Naive thymus-derived CD4-positive, alpha-beta T cell (primary cell): Measurements from ENCODE around the gene RAB35. TPM values are rescaled to one million over a fixed set of nuclear protein-coding genes. Genes with fewer than 3 reads are reported as not detected.

Experiments used
- ATAC-seq: fragments of 150-1000 bp; cut with Tn5 transposase; 2 replicates; pipeline ENCODE4 v1.10.0; 2021; ENCODE audit warnings: mild to moderate bottlenecking, moderate library complexity
- CTCF ChIA-PET: fragments of 350-600 bp; sonication (Branson Sonifier 250); formaldehyde crosslinking; loops from one replicate; lab custom pipeline; 2021; ENCODE audit warnings: antibody characterized with exemption; lab: Charles Lee
- POLR2A ChIA-PET: fragments of 350-600 bp; sonication (Branson Sonifier 250); formaldehyde crosslinking; loops from one replicate; lab custom pipeline; 2021; ENCODE audit warnings: antibody characterized with exemption, inconsistent platforms; lab: Charles Lee
- DNase-seq, 9 donors: peaks; one replicate each; pipeline versions ENCODE4 v3.0.0 to v3.0.0-alpha.2; 2020 to 2022; ENCODE audit warnings: mixed read lengths in 1 of 9
- H3K27ac ChIP-seq: one replicate; pipeline ENCODE4 v1.7.0; 2013; ENCODE audit warnings: mild to moderate bottlenecking, low read depth, low read length, moderate library complexity
- H3K27me3 ChIP-seq, 2 donors: one replicate each; pipeline ENCODE4 v1.7.0; 2013; ENCODE audit warnings: low read length in 2 of 2, mild to moderate bottlenecking in 2 of 2, moderate library complexity in 2 of 2; ENCODE audit not compliant: control insufficient read depth in 2 of 2, insufficient read depth in 2 of 2
- H3K36me3 ChIP-seq, 3 experiments: 1 replicate in 2 of 3; 2 replicates in 1 of 3; pipeline ENCODE4 v1.7.0; 2013; ENCODE audit warnings: low read length in 3 of 3, mild to moderate bottlenecking in 3 of 3, moderate library complexity in 1 of 3; ENCODE audit not compliant: insufficient read depth in 3 of 3, control insufficient read depth in 2 of 3
- H3K4me1 ChIP-seq, 2 donors: one replicate each; pipeline ENCODE4 v1.7.0; 2013; ENCODE audit warnings: low read length in 2 of 2, mild to moderate bottlenecking in 2 of 2, moderate library complexity in 1 of 2; ENCODE audit not compliant: control insufficient read depth in 2 of 2, insufficient read depth in 2 of 2
- H3K4me3 ChIP-seq: 2 replicates; pipeline ENCODE4 v1.7.0; 2013; ENCODE audit warnings: mild to moderate bottlenecking, low read length
- H3K9me3 ChIP-seq, 3 experiments: 1 replicate in 2 of 3; 2 replicates in 1 of 3; pipeline ENCODE4 v1.7.0; 2013; ENCODE audit warnings: low read length in 3 of 3; ENCODE audit not compliant: control insufficient read depth in 2 of 3
- H3K27ac Mint-ChIP-seq, 9 donors: one replicate each; pipeline ENCODE4 v1.8.0; 2020 to 2022; ENCODE audit warnings: mixed read lengths in 9 of 9, mild to moderate bottlenecking in 8 of 9, moderate library complexity in 5 of 9, inconsistent platforms in 2 of 9
- H3K27me3 Mint-ChIP-seq, 5 donors: one replicate each; pipeline ENCODE4 v1.8.0; 2021 to 2022; ENCODE audit warnings: mixed read lengths in 5 of 5, mild to moderate bottlenecking in 1 of 5
- H3K36me3 Mint-ChIP-seq, 5 donors: one replicate each; pipeline ENCODE4 v1.8.0; 2020 to 2022; ENCODE audit warnings: mixed read lengths in 5 of 5, mild to moderate bottlenecking in 3 of 5, inconsistent platforms in 1 of 5
- H3K4me1 Mint-ChIP-seq, 7 donors: one replicate each; pipeline ENCODE4 v1.8.0; 2020 to 2022; ENCODE audit warnings: mixed read lengths in 7 of 7, mild to moderate bottlenecking in 3 of 7, inconsistent platforms in 1 of 7
- H3K4me3 Mint-ChIP-seq, 10 donors: one replicate each; pipeline ENCODE4 v1.8.0; 2020 to 2022; ENCODE audit warnings: mild to moderate bottlenecking in 10 of 10, mixed read lengths in 10 of 10, moderate library complexity in 6 of 10, inconsistent platforms in 2 of 10
- H3K9me3 Mint-ChIP-seq, 11 donors: one replicate each; pipeline ENCODE4 v1.8.0; 2020 to 2022; ENCODE audit warnings: mixed read lengths in 11 of 11, mild to moderate bottlenecking in 4 of 11, inconsistent platforms in 1 of 11, moderate library complexity in 1 of 11
- intact Hi-C, 2 donors: fragments of 100-400 bp; cut with micrococcal nuclease; formaldehyde crosslinking; loops; one replicate each; pipeline ENCODE4 v1.15.1; 2023
- polyA plus RNA-seq, 2 donors: library from polyadenylated mRNA; unstranded; fragments of 300-500 nt; fragmentation: Illumina TruSeq; gene quantifications; one replicate each; pipeline ENCODE4 v1.2.3, GENCODE V29; 2021
- total RNA-seq, 6 experiments: library from RNA in 5 of 6; stranded (reverse) in 5 of 6; gene quantifications; 1 replicate in 5 of 6; 2 replicates in 1 of 6; pipeline ENCODE4 v1.2.3 and lab custom pipeline; 2021 to 2026

Gene RAB35
- total and polyA plus RNA-seq, 7 experiments from 2014 or later, result 14.5 to 77.3 (median 53.1) TPM

DNA sequence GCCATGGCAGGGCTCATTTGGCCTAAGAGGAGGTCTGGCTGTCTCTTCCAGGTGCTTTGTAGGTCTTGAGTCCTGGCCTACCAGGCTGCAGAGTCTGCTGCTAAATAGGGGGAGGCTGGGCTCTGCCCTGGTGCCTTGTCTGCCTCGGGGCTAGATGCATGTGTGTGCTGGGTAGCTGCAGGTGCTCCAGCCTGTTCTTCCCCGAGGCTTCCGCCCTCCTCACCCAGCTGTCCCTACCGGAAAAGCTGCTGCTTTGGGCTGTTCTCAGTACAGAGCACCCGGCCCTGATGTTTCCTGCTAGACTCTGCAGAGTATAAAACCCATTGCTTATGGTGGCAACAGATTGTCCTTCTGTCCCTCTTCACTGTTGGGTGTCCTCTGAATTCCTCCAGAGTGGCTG, 37.7 kb downstream of the RAB35 start:
- H3K27ac Mint-ChIP-seq, result peak overlapping the region; percentile 60 to 86 (median 83)
- peaks cover 0 to 8% (median 4%) of the 10 kb centered on the region in 3 experiments for H3K36me3 ChIP-seq
- DNase-seq (peak in 4 of 9 donors; percentile 8 to 38 (median 24)), ATAC-seq (peak; percentile 61)
- H3K4me3 ChIP-seq, result no peak overlapping the region
- H3K27ac ChIP-seq, result peak overlapping the region; percentile 46
- CTCF ChIA-PET, result interaction anchor here (1.5 kb wide), 1 partner anchor 9 kb away, joined by 5 read pairs; no protein-coding TSS in a partner anchor
- peaks cover 0 to 20% of the 10 kb centered on the region in 2 donors for H3K4me1 ChIP-seq
- POLR2A ChIA-PET, result interaction anchor here (0.8 to 1.7 kb wide), 3 partner anchors 66 to 97 kb away, joined by 3 to 4 read pairs (median 4); partner anchors contain the start of gene BICDL1
- peaks cover 4 to 31% (median 9%) of the 10 kb centered on the region in 5 donors for H3K36me3 Mint-ChIP-seq
- intact Hi-C loops, result no loop called here
- peak overlapping the region in 5 of 10 donors; percentile 12 to 51 (median 38) for H3K4me3 Mint-ChIP-seq
- H3K4me1 Mint-ChIP-seq, result peaks cover 17 to 48% (median 29%) of the 10 kb centered on the region in 7 donors
- no peaks in the 10 kb centered on the region for H3K27me3 Mint-ChIP-seq
- H3K9me3 Mint-ChIP-seq, result no peaks in the 10 kb centered on the region
- no peaks in the 10 kb centered on the region for H3K9me3 ChIP-seq
- H3K27me3 ChIP-seq, result no peaks in the 10 kb centered on the region

- ATAC-seq, result no peak
- Histone ChIP-seq H3K4me1 (peaks cover 0 to 20% of the 10 kb centered on the region in 2 donors), H3K36me3 (peaks cover 0 to 21% (median 7%) of the 10 kb centered on the region in 3 experiments), H3K27me3 (no peaks in the 10 kb centered on the region), H3K9me3 (no peaks in the 10 kb centered on the region), H3K4me3 (no peak overlapping the region), H3K27ac (no peak overlapping the region)
- H3K27ac Mint-ChIP-seq, result peak overlapping the region in 6 of 9 donors; percentile 24 to 82 (median 52)
- H3K4me3 Mint-ChIP-seq, result no peak overlapping the region
- POLR2A ChIA-PET, result no interaction called here
- no peak for DNase-seq
- no peaks in the 10 kb centered on the region for H3K9me3 Mint-ChIP-seq
- CTCF ChIA-PET, result no interaction called here
- intact Hi-C loops, result no loop called here
- peaks cover 17 to 55% (median 36%) of the 10 kb centered on the region in 7 donors for H3K4me1 Mint-ChIP-seq
- peaks cover 4 to 36% (median 13%) of the 10 kb centered on the region in 5 donors for H3K36me3 Mint-ChIP-seq
- H3K27me3 Mint-ChIP-seq, result no peaks in the 10 kb centered on the region
These were observed 39.3 kb downstream of the RAB35 start for GRCh38 chr12:120077260-120077659.

- H3K9me3 ChIP-seq, result no peaks in the 10 kb centered on the region
- DNase-seq (no peak), ATAC-seq (no peak)
- no peak overlapping the region for H3K27ac ChIP-seq
- H3K4me3 Mint-ChIP-seq, result no peak overlapping the region
- no peaks in the 10 kb centered on the region for H3K27me3 Mint-ChIP-seq
- H3K9me3 Mint-ChIP-seq, result no peaks in the 10 kb centered on the region
- peaks cover 17 to 55% (median 36%) of the 10 kb centered on the region in 7 donors for H3K4me1 Mint-ChIP-seq
- CTCF ChIA-PET, result interaction anchor here (0.6 kb wide), 2 partner anchors 70 to 138 kb away, joined by 6 to 7 read pairs; no protein-coding TSS in a partner anchor
- peaks cover 0 to 21% (median 12%) of the 10 kb centered on the region in 3 experiments for H3K36me3 ChIP-seq
- no peaks in the 10 kb centered on the region for H3K27me3 ChIP-seq
- intact Hi-C loops, result no loop called here
- no peak overlapping the region for H3K4me3 ChIP-seq
- peak overlapping the region in 4 of 9 donors; percentile 36 to 82 (median 48) for H3K27ac Mint-ChIP-seq
- peaks cover 0 to 20% of the 10 kb centered on the region in 2 donors for H3K4me1 ChIP-seq
- POLR2A ChIA-PET, result no interaction called here
- peaks cover 4 to 38% (median 15%) of the 10 kb centered on the region in 5 donors for H3K36me3 Mint-ChIP-seq
These were observed 39.9 kb downstream of the RAB35 start for GRCh38 chr12:120076651-120077050.

DNA sequence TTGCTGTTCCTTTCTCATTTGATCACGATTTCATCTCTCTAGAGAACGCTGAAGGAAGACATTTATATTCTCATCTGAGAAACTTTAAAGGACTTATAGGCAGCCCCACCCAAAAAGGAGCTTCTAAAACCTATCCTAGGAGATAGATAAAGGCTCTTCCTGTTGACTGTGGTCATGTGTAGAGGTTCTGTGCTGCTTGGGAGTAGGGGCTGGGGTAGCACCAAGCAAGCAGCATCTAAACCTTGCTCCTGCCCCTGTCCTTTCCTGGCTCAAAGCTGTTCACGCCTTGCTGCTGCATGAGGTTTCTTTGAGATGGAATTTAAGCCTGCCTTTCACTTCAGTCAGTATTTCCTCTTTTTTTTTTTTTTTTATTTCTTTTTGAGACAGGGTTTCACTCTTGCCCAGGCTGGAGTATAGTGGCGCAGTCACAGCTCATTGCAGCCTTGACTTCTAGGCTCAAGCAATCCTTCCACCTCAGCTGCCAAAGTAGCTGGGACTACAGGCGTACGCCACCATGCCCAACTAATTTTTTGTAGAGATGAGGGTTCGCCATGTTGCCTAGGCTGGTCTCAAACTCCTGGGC, 41.4 kb downstream of the RAB35 start:
- Histone ChIP-seq H3K36me3 (peaks cover 0 to 24% (median 12%) of the 10 kb centered on the region in 3 experiments), H3K4me3 (no peak overlapping the region), H3K27me3 (no peaks in the 10 kb centered on the region), H3K27ac (peak overlapping the region; percentile 64), H3K9me3 (no peaks in the 10 kb centered on the region), H3K4me1 (peaks cover 0 to 20% of the 10 kb centered on the region in 2 donors)
- ChIA-PET CTCF (interaction anchor here (1.1 kb wide), 1 partner anchor 68 kb away, joined by 4 read pairs; no protein-coding TSS in a partner anchor), POLR2A (interaction anchor here (1.2 to 1.5 kb wide), 3 partner anchors 11 to 85 kb away, joined by 3 to 5 read pairs (median 3); no protein-coding TSS in a partner anchor)
- Mint-ChIP-seq H3K27me3 (no peaks in the 10 kb centered on the region), H3K4me3 (peak overlapping the region; percentile 21 to 81 (median 72)), H3K9me3 (no peaks in the 10 kb centered on the region), H3K27ac (peak overlapping the region; percentile 89 to 97 (median 93)), H3K36me3 (peaks cover 4 to 38% (median 15%) of the 10 kb centered on the region in 5 donors), H3K4me1 (peaks cover 17 to 55% (median 36%) of the 10 kb centered on the region in 7 donors)
- peak in 6 of 9 donors; percentile 19 to 49 (median 32) for DNase-seq
- peak; percentile 68 for ATAC-seq
- intact Hi-C loops, result loop anchor here in 1 of 2 donors (2.0 kb wide), 1 partner anchor 14 kb away; no protein-coding TSS in a partner anchor

- no peaks in the 10 kb centered on the region for H3K9me3 ChIP-seq
- H3K27ac ChIP-seq, result no peak overlapping the region
- no peaks in the 10 kb centered on the region for H3K9me3 Mint-ChIP-seq
- H3K27ac Mint-ChIP-seq, result peak overlapping the region in 8 of 9 donors; percentile 25 to 89 (median 72)
- H3K4me1 ChIP-seq, result peaks cover 0 to 17% of the 10 kb centered on the region in 2 donors
- H3K36me3 ChIP-seq, result peaks cover 0 to 34% (median 8%) of the 10 kb centered on the region in 3 experiments
- no peaks in the 10 kb centered on the region for H3K27me3 Mint-ChIP-seq
- ATAC-seq (no peak), DNase-seq (no peak)
- H3K27me3 ChIP-seq, result no peaks in the 10 kb centered on the region
- POLR2A ChIA-PET, result interaction anchor here (0.6 to 0.8 kb wide), 4 partner anchors 25 to 137 kb away, joined by 3 to 4 read pairs (median 3); no protein-coding TSS in a partner anchor
- H3K4me1 Mint-ChIP-seq, result peaks cover 13 to 38% (median 19%) of the 10 kb centered on the region in 7 donors
- intact Hi-C loops, result no loop called here
- CTCF ChIA-PET, result interaction anchor here (1.4 kb wide), 1 partner anchor 65 kb away, joined by 3 read pairs; no protein-coding TSS in a partner anchor
- no peak overlapping the region for H3K4me3 ChIP-seq
- H3K4me3 Mint-ChIP-seq, result no peak overlapping the region
- peaks cover 0 to 36% (median 15%) of the 10 kb centered on the region in 5 donors for H3K36me3 Mint-ChIP-seq
These were observed 43.9 kb downstream of the RAB35 start for GRCh38 chr12:120072472-120073249.

GRCh38 chr12:120071493-120072020, 45.0 kb downstream of the RAB35 start:
- no peaks in the 10 kb centered on the region for H3K27me3 Mint-ChIP-seq

More at GRCh38 chr12:120071493-120072020, 45.0 kb downstream of the RAB35 start:
- peaks cover 0 to 35% (median 15%) of the 10 kb centered on the region in 5 donors for H3K36me3 Mint-ChIP-seq
- no peak overlapping the region for H3K27ac ChIP-seq
- no peaks in the 10 kb centered on the region for H3K9me3 ChIP-seq
- H3K4me3 Mint-ChIP-seq, result no peak overlapping the region
- peaks cover 0 to 17% of the 10 kb centered on the region in 2 donors for H3K4me1 ChIP-seq
- DNase-seq, result no peak
- no peaks in the 10 kb centered on the region for H3K27me3 ChIP-seq
- CTCF ChIA-PET, result no interaction called here
- intact Hi-C loops, result no loop called here
- peaks cover 14 to 29% (median 19%) of the 10 kb centered on the region in 7 donors for H3K4me1 Mint-ChIP-seq
- H3K27ac Mint-ChIP-seq, result peak overlapping the region in 1 of 9 donors; percentile 26
- H3K36me3 ChIP-seq, result peaks cover 0 to 36% (median 8%) of the 10 kb centered on the region in 3 experiments
- no peak for ATAC-seq
- H3K4me3 ChIP-seq, result no peak overlapping the region
- POLR2A ChIA-PET, result interaction anchor here (0.8 kb wide), 1 partner anchor 28 kb away, joined by 3 read pairs; no protein-coding TSS in a partner anchor
- H3K9me3 Mint-ChIP-seq, result no peaks in the 10 kb centered on the region
